ENCODE measurements around the gene FFAR3. TPM values are rescaled to one million over a fixed set of nuclear protein-coding genes. Genes with fewer than 3 reads are reported as not detected.

Gene FFAR3
- total and polyA plus RNA-seq, 2 of the 13 experiments (the other 11 are each of a cell fraction or from before 2014, with no cell fraction given), result not detected

GRCh38 chr19:35352448-35353304 is 5.6 kb upstream of the FFAR3 start (continued):
- TF ChIP-seq SNAPC4 (CRISPR knock-in tag; IDR thresholded peaks at IDR 0.05) (no peak), PTBP1 (IDR thresholded peaks at IDR 0.05; ENCODE audit: low read depth, low read length, poor library complexity, severe bottlenecking) (no peak), ZMYM3 (CRISPR knock-in tag; IDR thresholded peaks at IDR 0.05) (peak; percentile 43; the same call in 1 of the 2 replicates), BORCS8-MEF2B (CRISPR knock-in tag; IDR thresholded peaks at IDR 0.05) (peak; percentile 48; the same call in 1 of the 2 replicates), AKAP8 (CRISPR knock-in tag; IDR thresholded peaks at IDR 0.05) (no peak), TFDP1 (CRISPR knock-in tag; IDR thresholded peaks at IDR 0.05; ENCODE audit: borderline replicate concordance) (no peak), CREM (IDR thresholded peaks at IDR 0.05) (no peak), CREM (CRISPR knock-in tag; IDR thresholded peaks at IDR 0.05) (no peak), ZNF256 (CRISPR knock-in tag; conservative IDR thresholded peaks at IDR 0.05) (no peak), ZBTB25 (CRISPR knock-in tag; IDR thresholded peaks at IDR 0.05) (no peak), HMGXB4 (CRISPR knock-in tag; IDR thresholded peaks at IDR 0.05; ENCODE audit: borderline replicate concordance in 1 of 2, low read depth in 1 of 2) (peak; percentile 40 to 53; a peak in 1 of 4 replicates), ZNF775 (CRISPR knock-in tag; IDR thresholded peaks at IDR 0.05; ENCODE audit: borderline replicate concordance) (no peak), POLR2A (IDR thresholded peaks at IDR 0.05; ENCODE audit: insufficient read depth in 1 of 2, low read depth in 2 of 2, low read length in 2 of 2) (no peak), FOXO4 (CRISPR knock-in tag; conservative IDR thresholded peaks at IDR 0.05) (no peak), ZNF337 (CRISPR knock-in tag; IDR thresholded peaks at IDR 0.05; ENCODE audit: borderline replicate concordance, low read depth) (no peak), TEAD2 (CRISPR knock-in tag; IDR thresholded peaks at IDR 0.05) (no peak), PITX1 (CRISPR knock-in tag; IDR thresholded peaks at IDR 0.05) (peak; percentile 31; the same call in 1 of the 2 replicates), SPEN (CRISPR knock-in tag; IDR thresholded peaks at IDR 0.05; ENCODE audit: low read depth) (peak; percentile 43; the same call in 1 of the 2 replicates)
